ENCODE results near the gene NDUFA8. TPM values are rescaled to one million over a fixed set of nuclear protein-coding genes. Genes with fewer than 3 reads are reported as not detected.
"Not testable (repeated sequence)": the region's sequence is repeated elsewhere in the genome, so short reads cannot be mapped to it uniquely, and the experiment has no call there.

NDUFA8 gene
- total RNA-seq, 4 donors from 2014 or later, result 16.3 to 34.4 (median 30.2) TPM

- DNase-seq (ENCODE audit: low spot score in 2 of 2), result no peak
- no peak for TF ChIP-seq POLR2A (IDR thresholded peaks at IDR 0.05)
- TF ChIP-seq POLR2AphosphoS5 (IDR thresholded peaks at IDR 0.05), result no peak
- no peak for TF ChIP-seq EP300 (IDR thresholded peaks at IDR 0.05)
- TF ChIP-seq CTCF (IDR thresholded peaks at IDR 0.05), result no peak
Measured at GRCh38 chr9:122119721-122120120, 39.9 kb downstream of the NDUFA8 start.

GRCh38 chr9:122119166-122119521, 40.4 kb downstream of the NDUFA8 start:
- TF ChIP-seq POLR2AphosphoS5 (IDR thresholded peaks at IDR 0.05), result no peak
- whole genome bisulfite sequencing, result 88% methylated on average over 13 of the region's 13 CpGs
- DNase-seq (ENCODE audit: low spot score in 2 of 2), result no peak
- no peaks in the 10 kb centered on the region for H3K36me3 ChIP-seq
- H3K9me3 ChIP-seq, result no peaks in the 10 kb centered on the region
- H3K27me3 ChIP-seq, result peaks cover 8% of the 10 kb centered on the region
- H3K4me3 ChIP-seq, result no peak overlapping the region
- peaks cover 3% of the 10 kb centered on the region for H3K4me1 ChIP-seq
- no peak overlapping the region for H3K27ac ChIP-seq

More at GRCh38 chr9:122119721-122120120, 39.9 kb downstream of the NDUFA8 start:
- Histone ChIP-seq H3K27me3 (peaks cover 14% of the 10 kb centered on the region), H3K9me3 (no peaks in the 10 kb centered on the region), H3K27ac (no peak overlapping the region), H3K4me3 (no peak overlapping the region), H3K36me3 (no peaks in the 10 kb centered on the region), H3K4me1 (peaks cover 3% of the 10 kb centered on the region)
- 89% methylated on average over 5 of the region's 5 CpGs for WGBS

GRCh38 chr9:122118343-122119165, 41.0 kb downstream of the NDUFA8 start:
- H3K27me3 ChIP-seq, result peaks cover 7% of the 10 kb centered on the region
- no peak for DNase-seq (ENCODE audit: low spot score in 2 of 2)
- no peak overlapping the region for H3K27ac ChIP-seq
- no peaks in the 10 kb centered on the region for H3K9me3 ChIP-seq
- TF ChIP-seq POLR2AphosphoS5 (IDR thresholded peaks at IDR 0.05) (no peak), CTCF (IDR thresholded peaks at IDR 0.05) (no peak), POLR2A (IDR thresholded peaks at IDR 0.05) (no peak), EP300 (IDR thresholded peaks at IDR 0.05) (no peak)
- H3K4me1 ChIP-seq, result peaks cover 3% of the 10 kb centered on the region
- no peaks in the 10 kb centered on the region for H3K36me3 ChIP-seq
- H3K4me3 ChIP-seq, result no peak overlapping the region
- 69% methylated on average over 5 of the region's 5 CpGs for WGBS

GRCh38 chr9:122117241-122117640, 42.3 kb downstream of the NDUFA8 start:
- not testable (repeated sequence) for H3K27ac ChIP-seq; DNase-seq (ENCODE audit: low spot score in 2 of 2); H3K9me3 ChIP-seq; H3K4me1 ChIP-seq; H3K4me3 ChIP-seq; H3K36me3 ChIP-seq; H3K27me3 ChIP-seq
- WGBS, result 71% methylated on average over 9 of the region's 9 CpGs

GRCh38 chr9:122116448-122117173, 43.0 kb downstream of the NDUFA8 start:
- no peak for DNase-seq (ENCODE audit: low spot score in 2 of 2)
- Histone ChIP-seq H3K9me3 (no peaks in the 10 kb centered on the region), H3K27me3 (peaks cover 7% of the 10 kb centered on the region), H3K4me3 (no peak overlapping the region), H3K36me3 (no peaks in the 10 kb centered on the region), H3K27ac (no peak overlapping the region), H3K4me1 (no peaks in the 10 kb centered on the region)
- 94% methylated on average over 9 of the region's 10 CpGs for WGBS
- TF ChIP-seq POLR2A (IDR thresholded peaks at IDR 0.05) (no peak), POLR2AphosphoS5 (IDR thresholded peaks at IDR 0.05) (no peak), CTCF (IDR thresholded peaks at IDR 0.05) (no peak), EP300 (IDR thresholded peaks at IDR 0.05) (no peak)

- H3K4me3 ChIP-seq, result no peak overlapping the region
- 60% methylated on average over 1 of the region's 4 CpGs for WGBS
- no peak for DNase-seq (ENCODE audit: low spot score in 2 of 2)
- TF ChIP-seq CTCF (IDR thresholded peaks at IDR 0.05) (no peak), EP300 (IDR thresholded peaks at IDR 0.05) (no peak), POLR2A (IDR thresholded peaks at IDR 0.05) (no peak), POLR2AphosphoS5 (IDR thresholded peaks at IDR 0.05) (no peak)
- peaks cover 7% of the 10 kb centered on the region for H3K27me3 ChIP-seq
- H3K36me3 ChIP-seq, result no peaks in the 10 kb centered on the region
- no peaks in the 10 kb centered on the region for H3K9me3 ChIP-seq
- H3K4me1 ChIP-seq, result no peaks in the 10 kb centered on the region
- H3K27ac ChIP-seq, result no peak overlapping the region
Measured at GRCh38 chr9:122116040-122116439, 43.5 kb downstream of the NDUFA8 start.
